Breast epithelium (tissue), 4 donors: ENCODE data around the gene MBD2. TPM values are rescaled to one million over a fixed set of nuclear protein-coding genes. Genes with fewer than 3 reads are reported as not detected.

ENCODE experiments used
- DNase-seq, 2 donors: peaks; one replicate each; pipeline ENCODE4 v3.0.0-alpha.2; 2019; ENCODE audit warnings: low spot score in 2 of 2
- H3K27ac ChIP-seq, 2 donors: fragments of 200-600 bp; sonication (generic) in 1 of 2; one replicate each; pipeline ENCODE4 v1.5.1; 2016 to 2019; ENCODE audit warnings: mild to moderate bottlenecking in 1 of 2
- H3K27me3 ChIP-seq, 2 donors: fragments of 200-600 bp; sonication (generic) in 1 of 2; one replicate each; pipeline versions ENCODE4 v1.5.1 to v1.6.0; 2017 to 2019; ENCODE audit warnings: control low read depth in 1 of 2, mild to moderate bottlenecking in 1 of 2
- H3K36me3 ChIP-seq: fragments of 200-600 bp; one replicate; pipeline ENCODE4 v1.5.1; 2019
- H3K4me1 ChIP-seq, 2 donors: fragments of 200-600 bp; sonication (generic); one replicate each; pipeline ENCODE4 v1.5.1; 2016 to 2019; ENCODE audit warnings: control low read depth in 1 of 2
- H3K4me3 ChIP-seq, 3 donors: fragments of 200-600 bp; sonication (generic); 1 replicate in 2 of 3; 2 replicates in 1 of 3; pipeline ENCODE4 v1.5.1; 2016 to 2019; ENCODE audit warnings: mild to moderate bottlenecking in 3 of 3, moderate library complexity in 2 of 3
- H3K9me3 ChIP-seq, 2 donors: fragments of 200-600 bp; sonication (generic) in 1 of 2; one replicate each; pipeline ENCODE4 v1.5.1; 2016 to 2019; ENCODE audit warnings: control low read depth in 1 of 2
- POLR2A ChIP-seq: fragments of 450-650 bp; IDR thresholded peaks from one replicate; pipeline ENCODE4 v1.6.1; 2016; ENCODE audit warnings: antibody characterized with exemption, mild to moderate bottlenecking, moderate library complexity
- POLR2AphosphoS5 ChIP-seq, 3 donors: sonication (generic); formaldehyde crosslinking; IDR thresholded peaks; one replicate each; pipeline ENCODE4 v1.6.1; 2017; ENCODE audit warnings: antibody characterized with exemption in 3 of 3
- intact Hi-C: fragments of 100-400 bp; cut with DNase I; formaldehyde crosslinking; loops from one replicate; pipeline ENCODE4 v1.15.1; 2023; ENCODE audit warnings: low total_unique reads
- total RNA-seq, 3 donors: library from RNA; depleted of rRNA; stranded (reverse); fragments of >200 nt; gene quantifications; one replicate each; pipeline ENCODE4 v1.1.0, GENCODE V29; 2016
- TF ChIP-seq, protein P1 (sequence below), 3 donors: fragments of 450-650 bp; IDR thresholded peaks; one replicate each; pipeline ENCODE4 v1.5.1; 2016 to 2017; ENCODE audit warnings: antibody characterized with exemption in 3 of 3, mild to moderate bottlenecking in 3 of 3, moderate library complexity in 3 of 3

Gene MBD2
- total RNA-seq, 3 donors from 2014 or later, result 46.2 to 61.9 (median 50.6) TPM

DNA sequence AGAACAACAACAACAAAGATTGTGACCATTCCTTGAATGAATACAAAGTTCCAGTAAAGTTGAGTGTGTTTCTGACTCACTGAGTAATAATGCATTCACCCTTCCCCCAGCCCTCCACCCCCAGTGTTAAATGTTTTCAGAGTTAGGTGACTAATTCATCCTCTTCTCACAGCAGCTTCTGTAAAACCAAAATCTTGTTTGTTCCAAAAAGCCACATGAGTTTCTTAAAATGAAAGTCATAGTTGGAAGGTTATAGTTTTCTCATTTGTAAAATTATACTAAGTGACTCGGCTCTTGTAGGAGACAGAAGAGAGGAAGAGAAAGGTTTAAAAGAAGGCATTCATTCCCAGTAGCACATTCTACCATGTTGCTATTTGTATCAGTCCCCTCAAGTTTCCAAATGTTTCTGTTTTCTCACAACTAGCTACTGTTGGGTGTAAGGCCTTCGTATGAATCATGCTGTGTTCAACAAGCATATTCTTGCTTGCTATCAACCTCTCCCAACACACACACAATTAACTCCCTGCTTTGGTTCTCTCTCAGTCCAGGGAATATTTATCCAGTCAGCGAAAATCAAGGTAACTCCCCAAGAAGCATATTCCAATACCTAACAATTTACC is 75.3 kb downstream of the MBD2 start:
- intact Hi-C loops, result no loop called here
- TF ChIP-seq POLR2A, result no peak
- no peak for TF ChIP-seq POLR2AphosphoS5 (IDR thresholded peaks at IDR 0.05)
- TF ChIP-seq, protein P1, sequence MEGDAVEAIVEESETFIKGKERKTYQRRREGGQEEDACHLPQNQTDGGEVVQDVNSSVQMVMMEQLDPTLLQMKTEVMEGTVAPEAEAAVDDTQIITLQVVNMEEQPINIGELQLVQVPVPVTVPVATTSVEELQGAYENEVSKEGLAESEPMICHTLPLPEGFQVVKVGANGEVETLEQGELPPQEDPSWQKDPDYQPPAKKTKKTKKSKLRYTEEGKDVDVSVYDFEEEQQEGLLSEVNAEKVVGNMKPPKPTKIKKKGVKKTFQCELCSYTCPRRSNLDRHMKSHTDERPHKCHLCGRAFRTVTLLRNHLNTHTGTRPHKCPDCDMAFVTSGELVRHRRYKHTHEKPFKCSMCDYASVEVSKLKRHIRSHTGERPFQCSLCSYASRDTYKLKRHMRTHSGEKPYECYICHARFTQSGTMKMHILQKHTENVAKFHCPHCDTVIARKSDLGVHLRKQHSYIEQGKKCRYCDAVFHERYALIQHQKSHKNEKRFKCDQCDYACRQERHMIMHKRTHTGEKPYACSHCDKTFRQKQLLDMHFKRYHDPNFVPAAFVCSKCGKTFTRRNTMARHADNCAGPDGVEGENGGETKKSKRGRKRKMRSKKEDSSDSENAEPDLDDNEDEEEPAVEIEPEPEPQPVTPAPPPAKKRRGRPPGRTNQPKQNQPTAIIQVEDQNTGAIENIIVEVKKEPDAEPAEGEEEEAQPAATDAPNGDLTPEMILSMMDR (IDR thresholded peaks at IDR 0.05), result no peak
- peak overlapping the region in 1 of 2 donors; percentile 72 for H3K27ac ChIP-seq
- no peaks in the 10 kb centered on the region for H3K9me3 ChIP-seq
- H3K36me3 ChIP-seq, result no peaks in the 10 kb centered on the region
- no peak for DNase-seq
- H3K27me3 ChIP-seq, result no peaks in the 10 kb centered on the region
- no peaks in the 10 kb centered on the region for H3K4me1 ChIP-seq
- H3K4me3 ChIP-seq, result no peak overlapping the region

DNA sequence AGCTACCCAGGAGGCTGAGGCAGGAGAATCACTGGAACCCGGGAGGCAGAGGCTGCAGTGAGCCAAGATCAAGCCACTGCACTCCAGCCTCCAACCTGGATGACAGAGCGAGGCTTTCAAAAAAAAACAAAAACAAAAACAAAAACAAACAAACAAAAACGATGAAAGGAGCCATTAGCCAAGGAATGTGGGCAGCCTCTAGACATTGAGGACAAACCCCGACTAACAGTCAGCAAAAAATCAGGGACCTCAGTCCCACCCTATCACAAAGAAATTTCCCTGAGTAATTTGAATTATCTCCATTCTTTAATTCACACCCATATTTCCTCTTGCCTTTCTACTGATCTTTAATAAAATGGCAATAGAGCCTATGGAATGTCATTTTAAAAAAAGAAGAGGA is 75.8 kb downstream of the MBD2 start:
- no peak overlapping the region for H3K4me3 ChIP-seq
- intact Hi-C loops, result no loop called here
- TF ChIP-seq POLR2A (no peak), POLR2AphosphoS5 (IDR thresholded peaks at IDR 0.05) (no peak)
- TF ChIP-seq, protein P1 (IDR thresholded peaks at IDR 0.05), result no peak
- no peaks in the 10 kb centered on the region for H3K4me1 ChIP-seq
- peaks cover 0 to 2% of the 10 kb centered on the region in 2 donors for H3K9me3 ChIP-seq
- H3K27ac ChIP-seq, result peak overlapping the region; percentile 1 to 56
- DNase-seq, result no peak
- no peaks in the 10 kb centered on the region for H3K27me3 ChIP-seq
- no peaks in the 10 kb centered on the region for H3K36me3 ChIP-seq

DNA sequence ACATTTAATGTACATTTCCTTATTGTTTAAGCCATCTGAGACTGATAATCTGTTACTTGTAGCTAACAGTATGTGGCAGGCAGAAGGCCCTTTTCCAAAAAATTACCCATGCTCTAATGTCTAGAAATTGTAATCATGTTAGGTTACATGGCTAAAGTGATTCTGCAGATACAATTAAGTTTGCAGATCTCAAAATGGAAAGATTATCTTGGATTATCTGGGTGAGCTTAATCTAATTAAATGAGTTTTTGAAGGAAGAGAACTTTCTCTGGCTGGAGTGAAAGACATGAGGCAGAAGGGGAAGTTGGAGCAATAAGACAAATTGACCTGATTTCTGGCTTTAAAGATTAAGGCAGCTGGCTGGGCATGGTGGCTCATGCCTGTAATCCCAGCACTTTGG is 76.3 kb downstream of the MBD2 start:
- Histone ChIP-seq H3K9me3 (peaks cover 0 to 7% of the 10 kb centered on the region in 2 donors), H3K36me3 (no peaks in the 10 kb centered on the region), H3K4me3 (no peak overlapping the region), H3K27me3 (no peaks in the 10 kb centered on the region), H3K4me1 (no peaks in the 10 kb centered on the region), H3K27ac (peak overlapping the region in 1 of 2 donors; percentile 56)
- intact Hi-C loops, result no loop called here
- no peak for DNase-seq
- TF ChIP-seq POLR2A (no peak), POLR2AphosphoS5 (IDR thresholded peaks at IDR 0.05) (no peak)

DNA sequence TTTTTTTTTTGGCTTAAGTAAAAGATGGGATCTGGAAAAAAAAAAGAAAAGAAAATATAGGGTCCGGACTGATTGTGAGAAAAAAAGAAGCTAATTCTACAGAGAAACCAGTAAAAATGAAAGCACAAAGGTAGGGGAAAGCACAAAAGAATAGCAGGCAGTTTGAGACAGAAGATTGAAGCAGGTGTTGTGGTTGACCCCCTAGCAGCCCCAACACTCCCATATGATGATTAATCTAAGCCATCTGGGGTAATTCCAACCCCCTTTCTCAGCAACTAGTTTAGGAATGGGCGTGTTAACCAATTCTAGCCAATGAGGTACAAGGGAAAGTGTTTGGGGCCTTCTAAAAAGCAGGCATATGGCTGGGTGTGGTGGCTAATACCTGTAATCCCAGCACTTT is 77.0 kb downstream of the MBD2 start:
- no peak overlapping the region for H3K27ac ChIP-seq

DNA sequence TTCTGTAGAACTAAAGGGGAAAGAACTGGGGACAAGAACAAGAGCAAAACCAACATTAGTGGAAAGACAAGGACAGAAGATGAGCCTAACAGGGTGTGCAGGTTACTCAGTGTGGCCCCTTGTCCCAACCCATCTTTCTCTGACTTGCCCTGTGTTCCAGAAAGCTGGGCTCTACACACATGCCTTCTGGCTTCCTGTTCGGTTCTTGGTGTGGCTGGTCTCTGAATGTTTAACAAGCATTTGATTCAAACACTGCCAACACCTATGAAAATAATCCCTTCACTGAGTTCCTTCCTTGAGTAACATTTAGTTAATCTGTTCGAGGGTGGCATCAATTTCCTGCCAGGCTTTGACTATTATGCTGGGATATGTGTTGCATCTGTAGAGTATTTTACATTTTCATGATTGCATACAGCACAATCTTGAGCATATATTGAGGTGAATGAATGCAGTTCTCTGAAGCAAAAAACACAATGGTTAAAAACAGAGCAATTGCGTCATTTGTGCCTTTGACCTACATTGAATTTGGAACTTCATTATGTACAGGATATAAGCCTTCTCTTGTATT is 83.3 kb downstream of the MBD2 start:
- Histone ChIP-seq H3K9me3 (peaks cover 0 to 7% of the 10 kb centered on the region in 2 donors), H3K4me3 (no peak overlapping the region), H3K27ac (no peak overlapping the region), H3K4me1 (no peaks in the 10 kb centered on the region), H3K27me3 (no peaks in the 10 kb centered on the region), H3K36me3 (no peaks in the 10 kb centered on the region)
- TF ChIP-seq, protein P1 (IDR thresholded peaks at IDR 0.05), result no peak
- TF ChIP-seq POLR2A (no peak), POLR2AphosphoS5 (IDR thresholded peaks at IDR 0.05) (no peak)
- no peak for DNase-seq
- intact Hi-C loops, result no loop called here

More for the DNA sequence above, 77.0 kb downstream of the MBD2 start:
- Histone ChIP-seq H3K27me3 (no peaks in the 10 kb centered on the region), H3K4me3 (no peak overlapping the region), H3K4me1 (no peaks in the 10 kb centered on the region), H3K36me3 (no peaks in the 10 kb centered on the region), H3K9me3 (peaks cover 0 to 7% of the 10 kb centered on the region in 2 donors)
- intact Hi-C loops, result no loop called here
- TF ChIP-seq POLR2AphosphoS5 (IDR thresholded peaks at IDR 0.05) (no peak), POLR2A (no peak)
- TF ChIP-seq, protein P1 (IDR thresholded peaks at IDR 0.05), result no peak
- no peak for DNase-seq
